ENCODE measurements around the gene LCN6. TPM values are rescaled to one million over a fixed set of nuclear protein-coding genes. Genes with fewer than 3 reads are reported as not detected.

LCN6 gene
- total RNA-seq, 3 donors from 2014 or later, result 1.0 to 8.5 (median 4.7) TPM

DNA sequence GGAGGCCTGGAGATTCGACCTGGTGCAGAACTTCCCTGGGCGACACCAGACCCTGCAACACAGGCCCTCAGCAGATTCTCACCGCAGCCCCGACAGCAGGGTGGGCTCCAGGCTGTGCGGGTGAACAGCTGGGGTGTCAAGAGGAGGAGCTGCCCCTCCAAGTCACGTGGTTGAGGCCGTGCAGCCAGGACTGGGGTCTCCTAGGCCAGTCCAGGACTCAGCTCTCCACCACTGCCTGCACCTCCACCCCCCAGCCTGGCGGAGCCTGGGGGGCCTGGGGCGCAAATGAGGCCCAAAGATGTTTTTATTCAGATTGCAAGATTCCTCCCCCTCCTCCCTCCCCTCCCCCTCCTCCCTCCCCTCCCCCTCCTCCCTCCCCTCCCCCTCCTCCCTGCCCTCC, 51.8 kb downstream of the LCN6 start:
- ATAC-seq, result no peak

GRCh38 chr9:136695955-136696354, 52.4 kb downstream of the LCN6 start:
- intact Hi-C loops (cut with DNase I, micrococcal nuclease), result no loop called here
- no peak for ATAC-seq
- no peak for TF ChIP-seq CTCF (IDR thresholded peaks at IDR 0.05)
- peak in 1 of 3 donors; percentile 68 for DNase-seq
- H3K36me3 ChIP-seq (ENCODE audit: low read depth), result no peaks in the 10 kb centered on the region
- no peak overlapping the region for H3K4me3 ChIP-seq
- no peaks in the 10 kb centered on the region for H3K9me3 ChIP-seq
- peaks cover 28% of the 10 kb centered on the region for H3K4me1 ChIP-seq (ENCODE audit: low read depth)

More for the DNA sequence above, 51.8 kb downstream of the LCN6 start:
- H3K4me3 ChIP-seq, result no peak overlapping the region
- TF ChIP-seq CTCF (IDR thresholded peaks at IDR 0.05), result no peak
- no peaks in the 10 kb centered on the region for H3K9me3 ChIP-seq
- peaks cover 31% of the 10 kb centered on the region for H3K4me1 ChIP-seq (ENCODE audit: low read depth)
- peak in 1 of 3 donors; percentile 54 for DNase-seq
- no peaks in the 10 kb centered on the region for H3K36me3 ChIP-seq (ENCODE audit: low read depth)
- intact Hi-C loops (cut with DNase I, micrococcal nuclease), result no loop called here

GRCh38 chr9:136695435-136695895, 52.9 kb downstream of the LCN6 start:
- H3K4me1 ChIP-seq (ENCODE audit: low read depth), result peaks cover 24% of the 10 kb centered on the region

DNA sequence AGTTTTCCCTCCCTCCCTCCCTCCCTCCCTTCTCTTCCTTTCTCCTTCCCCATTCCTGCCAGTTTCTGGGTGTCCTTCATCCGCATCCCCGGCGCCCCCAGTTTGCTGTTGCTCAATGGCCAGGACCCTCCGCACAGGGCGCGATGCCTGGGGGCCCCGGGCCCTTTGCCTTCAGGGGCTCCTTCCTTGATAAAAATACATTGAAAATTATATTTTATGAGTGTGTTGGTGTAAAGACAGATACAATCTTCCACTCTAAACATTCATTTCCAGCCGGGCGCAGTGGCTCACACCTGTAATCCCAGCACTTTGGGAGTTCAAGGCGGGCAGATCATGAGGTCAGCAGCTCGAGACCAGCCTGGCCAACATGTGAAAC, 53.5 kb downstream of the LCN6 start:
- peaks cover 24% of the 10 kb centered on the region for H3K4me1 ChIP-seq (ENCODE audit: low read depth)
- no peak overlapping the region for H3K4me3 ChIP-seq
- intact Hi-C loops (cut with DNase I, micrococcal nuclease), result no loop called here
- ATAC-seq (no peak), DNase-seq (no peak)
- TF ChIP-seq CTCF (IDR thresholded peaks at IDR 0.05), result no peak
- H3K36me3 ChIP-seq (ENCODE audit: low read depth), result no peaks in the 10 kb centered on the region
- H3K9me3 ChIP-seq, result no peaks in the 10 kb centered on the region

More at GRCh38 chr9:136695435-136695895, 52.9 kb downstream of the LCN6 start:
- intact Hi-C loops (cut with DNase I, micrococcal nuclease), result no loop called here
- Histone ChIP-seq H3K4me3 (no peak overlapping the region), H3K9me3 (no peaks in the 10 kb centered on the region), H3K36me3 (ENCODE audit: low read depth) (no peaks in the 10 kb centered on the region)
- ATAC-seq (peak; percentile 62), DNase-seq (peak; percentile 78 to 86 (median 85))
- TF ChIP-seq CTCF (IDR thresholded peaks at IDR 0.05), result no peak

GRCh38 chr9:136694163-136694871, 54.0 kb downstream of the LCN6 start:
- peaks cover 24% of the 10 kb centered on the region for H3K4me1 ChIP-seq (ENCODE audit: low read depth)
- no peaks in the 10 kb centered on the region for H3K9me3 ChIP-seq
- H3K36me3 ChIP-seq (ENCODE audit: low read depth), result no peaks in the 10 kb centered on the region
- peak; percentile 82 to 88 (median 83) for DNase-seq
- peak; percentile 53 for TF ChIP-seq CTCF (IDR thresholded peaks at IDR 0.05)
- ATAC-seq, result peak; percentile 67
- intact Hi-C loops (cut with DNase I, micrococcal nuclease), result no loop called here
- no peak overlapping the region for H3K4me3 ChIP-seq

Small RNA genes lying within 50 kb of the gene (microRNA-seq; reads per million reads assigned to microRNA genes)
- not detected for gene MIR6722

Other genes starting within 250 kb of the LCN6 start
- gene NOTCH1, start 202.5 kb downstream of the LCN6 start, total RNA-seq, result 100 to 1,000 TPM in 1 of 3 donors, 10 to 100 TPM in 2; 59.0 to 101 (median 72.6) TPM
- gene EGFL7, start 85.6 kb downstream of the LCN6 start, total RNA-seq, result 10 to 100 TPM; 15.9 to 43.4 (median 18.9) TPM
- gene AGPAT2, start 61.1 kb downstream of the LCN6 start, total RNA-seq, result 100 to 1,000 TPM; 113 to 296 (median 152) TPM
- gene DIPK1B, start 36.0 kb downstream of the LCN6 start, total RNA-seq, result 1 to 10 TPM; 1.0 to 10.0 (median 2.9) TPM
- 1 to 10 TPM in 2 of 3 donors, under 1 TPM in 1; 0.12 to 5.1 (median 2.7) TPM for gene LCN10, start 5.6 kb downstream of the LCN6 start, total RNA-seq
- not detected for gene LCN8, start 9.7 kb upstream of the LCN6 start, total RNA-seq
- 10 to 100 TPM in 1 of 3 donors, 1 to 10 TPM in 2; 1.6 to 17.2 (median 3.7) TPM for gene LCN15, start 16.0 kb upstream of the LCN6 start, total RNA-seq
- gene TMEM141, start 42.8 kb upstream of the LCN6 start, total RNA-seq, result 100 to 1,000 TPM; 110 to 373 (median 127) TPM
- gene CCDC183, start 47.8 kb upstream of the LCN6 start, total RNA-seq, result 10 to 100 TPM in 1 of 3 donors, 1 to 10 TPM in 2; 4.0 to 38.0 (median 7.0) TPM
- gene RABL6, start 59.4 kb upstream of the LCN6 start, total RNA-seq, result 100 to 1,000 TPM in 2 of 3 donors, 10 to 100 TPM in 1; 92.1 to 142 (median 112) TPM
- gene AJM1, start 94.0 kb upstream of the LCN6 start, total RNA-seq, result 10 to 100 TPM in 2 of 3 donors, 1 to 10 TPM in 1; 7.4 to 21.6 (median 16.4) TPM
- gene PHPT1, start 100.9 kb upstream of the LCN6 start, total RNA-seq, result 100 to 1,000 TPM in 2 of 3 donors, 10 to 100 TPM in 1; 96.4 to 163 (median 102) TPM
- gene MAMDC4, start 103.8 kb upstream of the LCN6 start, total RNA-seq, result 10 to 100 TPM; 15.4 to 43.8 (median 18.5) TPM
- 100 to 1,000 TPM; 311 to 445 (median 397) TPM for gene EDF1, start 117.8 kb upstream of the LCN6 start, total RNA-seq
- 10 to 100 TPM; 19.6 to 28.2 (median 21.1) TPM for gene TRAF2, start 138.0 kb upstream of the LCN6 start, total RNA-seq
- gene FBXW5, start 196.2 kb upstream of the LCN6 start, total RNA-seq, result 100 to 1,000 TPM; 127 to 197 (median 142) TPM
- gene C8G, start 196.7 kb upstream of the LCN6 start, total RNA-seq, result 10 to 100 TPM in 2 of 3 donors, 1 to 10 TPM in 1; 3.2 to 15.4 (median 10.4) TPM
- gene LCN12, start 203.7 kb upstream of the LCN6 start, total RNA-seq, result 10 to 100 TPM in 1 of 3 donors, 1 to 10 TPM in 2; 6.8 to 10.7 (median 7.6) TPM
- gene PTGDS, start 229.0 kb upstream of the LCN6 start, total RNA-seq, result 10 to 100 TPM in 2 of 3 donors, 1 to 10 TPM in 1; 2.5 to 45.4 (median 16.1) TPM
- gene LCNL1, start 234.5 kb upstream of the LCN6 start, total RNA-seq, result under 1 TPM in 2 of 3 donors, not detected in 1; 0.17 to 0.76 TPM
- 10 to 100 TPM; 32.0 to 39.9 (median 34.1) TPM for gene PAXX, start 243.9 kb upstream of the LCN6 start, total RNA-seq
- gene CLIC3, start 248.0 kb upstream of the LCN6 start, total RNA-seq, result 1 to 10 TPM in 1 of 3 donors, under 1 TPM in 2; 0.82 to 1.9 (median 0.99) TPM